ENCODE data around the gene MRPS35.

MRPS35 gene

DNA sequence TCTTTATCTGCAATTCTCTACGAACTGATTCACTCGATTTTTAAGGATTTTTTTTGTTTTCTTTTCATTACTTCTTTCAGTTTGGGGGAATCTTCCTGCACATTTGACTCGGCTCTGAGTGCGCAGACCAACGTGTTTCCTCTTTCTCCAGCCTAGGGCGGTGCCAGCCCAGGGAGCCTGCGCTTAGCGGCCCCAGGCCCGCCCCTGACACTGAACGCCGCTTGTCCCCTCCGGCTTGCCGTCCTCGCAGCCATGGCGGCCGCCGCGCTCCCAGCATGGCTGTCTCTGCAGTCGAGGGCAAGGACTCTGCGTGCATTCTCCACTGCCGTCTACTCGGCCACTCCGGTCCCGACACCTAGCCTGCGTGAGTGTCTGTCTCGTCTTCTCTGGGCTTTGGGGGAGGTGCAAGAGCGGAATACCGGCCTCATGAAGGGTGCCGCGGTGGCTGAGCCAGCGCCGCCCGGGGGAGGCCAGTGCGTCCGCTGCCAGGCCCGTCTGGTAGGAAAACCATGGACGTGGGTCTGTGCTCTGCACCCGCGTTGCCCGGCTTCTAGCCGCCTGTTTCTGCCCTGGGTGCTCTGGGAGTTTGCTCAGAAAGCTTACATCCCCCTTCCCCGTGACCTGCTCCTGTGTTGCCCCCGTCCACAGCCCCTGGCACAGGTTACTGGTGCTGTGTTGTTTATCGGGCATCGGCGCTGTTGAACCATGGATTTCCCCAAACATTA is at the start of gene MRPS35:
Gene MRPS35, plus strand, starts transcription at position 241 of the 725 bp plus-strand sequence. Its CDS starts 12 bp downstream, at position 253.
- Mint-ChIP-seq H3K27me3 (no peaks in the 10 kb centered on the region), H3K4me1 (ENCODE audit: low read depth) (peaks cover 26% of the 10 kb centered on the region), H3K9me3 (no peaks in the 10 kb centered on the region), H3K4me3 (peak within 1 kb of the TSS; percentile 98), H3K36me3 (ENCODE audit: low read depth) (peaks cover 26% of the 10 kb centered on the region), H3K27ac (peak within 1 kb of the TSS; percentile 99)
- intact Hi-C loops (cut with micrococcal nuclease): no loop called here

GRCh38 chr12:27665704-27666103 is 44.9 kb upstream of the MRPS35 start:
- H3K27me3 Mint-ChIP-seq: no peaks in the 10 kb centered on the region
- peaks cover 13% of the 10 kb centered on the region for H3K4me1 Mint-ChIP-seq (ENCODE audit: low read depth)
- no peak overlapping the region for H3K27ac Mint-ChIP-seq
- intact Hi-C loops (cut with micrococcal nuclease): no loop called here
- no peak overlapping the region for H3K4me3 Mint-ChIP-seq
- no peaks in the 10 kb centered on the region for H3K9me3 Mint-ChIP-seq
- H3K36me3 Mint-ChIP-seq (ENCODE audit: low read depth): peaks cover 84% of the 10 kb centered on the region

- no peaks in the 10 kb centered on the region for H3K27me3 Mint-ChIP-seq
- H3K36me3 Mint-ChIP-seq (ENCODE audit: low read depth): peaks cover 81% of the 10 kb centered on the region
- H3K4me1 Mint-ChIP-seq (ENCODE audit: low read depth): peaks cover 13% of the 10 kb centered on the region
- no peaks in the 10 kb centered on the region for H3K9me3 Mint-ChIP-seq
- H3K4me3 Mint-ChIP-seq: no peak overlapping the region
- no peak overlapping the region for H3K27ac Mint-ChIP-seq
- intact Hi-C loops (cut with micrococcal nuclease): no loop called here
Measured at GRCh38 chr12:27666510-27666909, 44.1 kb upstream of the MRPS35 start.

GRCh38 chr12:27667540-27667939 is 43.1 kb upstream of the MRPS35 start:
- Mint-ChIP-seq H3K27me3 (no peaks in the 10 kb centered on the region), H3K36me3 (ENCODE audit: low read depth) (peaks cover 81% of the 10 kb centered on the region), H3K4me3 (no peak overlapping the region), H3K27ac (no peak overlapping the region), H3K4me1 (ENCODE audit: low read depth) (peaks cover 13% of the 10 kb centered on the region), H3K9me3 (no peaks in the 10 kb centered on the region)
- intact Hi-C loops (cut with micrococcal nuclease): no loop called here

DNA sequence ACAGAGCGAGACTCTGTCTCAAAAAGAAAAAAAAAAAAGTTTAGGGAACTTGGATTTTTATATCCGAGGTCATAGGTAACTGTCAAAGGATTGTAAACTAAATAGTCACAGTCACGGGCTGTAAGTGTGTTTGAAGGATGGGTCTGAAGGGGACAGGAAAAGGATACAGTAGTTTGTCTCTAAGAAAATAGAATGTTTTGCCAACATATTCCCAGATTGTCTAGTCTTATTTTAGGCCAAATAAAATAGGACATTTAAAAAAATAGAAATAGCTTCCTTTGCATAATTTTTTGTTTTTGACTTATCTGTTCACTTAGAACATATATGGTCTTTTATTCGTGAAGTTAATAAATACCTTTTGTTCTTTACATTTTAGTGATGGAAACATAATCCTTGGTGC is 38.6 kb upstream of the MRPS35 start:
- Mint-ChIP-seq H3K9me3 (no peaks in the 10 kb centered on the region), H3K27me3 (no peaks in the 10 kb centered on the region), H3K27ac (no peak overlapping the region), H3K4me3 (no peak overlapping the region), H3K36me3 (ENCODE audit: low read depth) (peaks cover 66% of the 10 kb centered on the region), H3K4me1 (ENCODE audit: low read depth) (peaks cover 13% of the 10 kb centered on the region)
- intact Hi-C loops (cut with micrococcal nuclease): no loop called here

DNA sequence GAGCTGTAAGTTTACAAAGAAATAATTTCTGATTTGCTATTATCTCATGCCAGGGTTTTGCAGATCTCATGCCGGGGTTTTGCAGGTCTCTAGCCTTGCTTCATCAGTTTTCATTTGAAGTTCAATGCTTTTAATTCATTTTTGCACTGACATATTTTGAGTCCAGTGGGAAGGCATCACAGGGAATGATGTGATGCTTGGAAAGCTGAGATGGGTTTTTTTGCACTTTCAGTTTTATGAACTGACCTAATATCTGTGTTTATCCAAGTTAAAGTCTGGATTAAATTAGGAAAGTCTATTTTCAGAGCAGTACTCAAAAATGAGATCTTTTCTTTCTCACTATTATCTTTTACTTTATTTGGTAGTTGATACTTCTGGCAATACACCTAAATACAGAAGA is 38.0 kb upstream of the MRPS35 start:
- Mint-ChIP-seq H3K27ac (no peak overlapping the region), H3K27me3 (no peaks in the 10 kb centered on the region), H3K4me3 (no peak overlapping the region), H3K36me3 (ENCODE audit: low read depth) (peaks cover 66% of the 10 kb centered on the region), H3K4me1 (ENCODE audit: low read depth) (peaks cover 13% of the 10 kb centered on the region), H3K9me3 (no peaks in the 10 kb centered on the region)
- intact Hi-C loops (cut with micrococcal nuclease): no loop called here

GRCh38 chr12:27673101-27673718 is 37.4 kb upstream of the MRPS35 start:
- Mint-ChIP-seq H3K9me3 (no peaks in the 10 kb centered on the region), H3K36me3 (ENCODE audit: low read depth) (peaks cover 64% of the 10 kb centered on the region), H3K4me1 (ENCODE audit: low read depth) (peaks cover 8% of the 10 kb centered on the region), H3K27ac (no peak overlapping the region), H3K4me3 (no peak overlapping the region), H3K27me3 (no peaks in the 10 kb centered on the region)
- intact Hi-C loops (cut with micrococcal nuclease): no loop called here

DNA sequence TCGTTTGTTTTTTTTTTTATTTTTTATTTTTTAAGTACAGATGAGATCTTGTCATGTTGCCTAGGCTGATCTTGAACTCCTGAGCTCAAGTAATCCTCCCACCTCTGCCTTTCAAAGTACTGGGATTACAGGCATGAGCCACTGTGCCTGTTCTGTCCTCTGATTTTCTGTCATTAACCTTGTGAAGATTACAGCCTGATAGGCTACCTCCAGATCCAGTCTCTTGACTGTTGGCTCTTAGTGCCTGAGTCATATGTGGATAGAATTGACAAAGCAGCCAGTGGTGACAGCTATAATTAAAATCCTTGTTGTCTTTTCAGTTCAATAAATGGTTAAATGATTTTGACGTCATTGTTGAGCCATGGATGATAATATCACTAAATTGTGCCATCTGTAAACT is 35.6 kb upstream of the MRPS35 start:
- H3K9me3 Mint-ChIP-seq: no peaks in the 10 kb centered on the region
- no peak overlapping the region for H3K27ac Mint-ChIP-seq
- intact Hi-C loops (cut with micrococcal nuclease): no loop called here
- no peaks in the 10 kb centered on the region for H3K4me1 Mint-ChIP-seq (ENCODE audit: low read depth)
- H3K36me3 Mint-ChIP-seq (ENCODE audit: low read depth): peaks cover 64% of the 10 kb centered on the region
- H3K4me3 Mint-ChIP-seq: no peak overlapping the region
- H3K27me3 Mint-ChIP-seq: no peaks in the 10 kb centered on the region

DNA sequence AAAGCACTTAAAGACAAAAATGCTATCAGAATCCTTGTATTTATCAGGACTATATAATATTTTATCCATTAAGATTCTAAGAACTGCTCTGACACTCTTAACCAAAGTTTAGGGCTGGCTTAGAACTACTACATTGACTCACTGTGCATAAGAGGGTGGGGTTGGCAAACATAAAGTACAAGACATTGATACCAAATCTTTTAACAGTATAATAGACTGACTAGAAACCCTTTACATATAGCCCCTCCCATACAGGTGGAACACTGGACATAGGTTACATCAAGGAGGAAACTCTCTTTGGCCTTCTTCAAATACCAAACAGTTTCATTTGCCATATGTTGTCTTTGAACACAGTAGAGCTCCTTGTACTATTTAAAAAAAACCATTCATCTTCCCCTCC is 30.0 kb upstream of the MRPS35 start:
- H3K27ac Mint-ChIP-seq: no peak overlapping the region
- no peaks in the 10 kb centered on the region for H3K9me3 Mint-ChIP-seq
- intact Hi-C loops (cut with micrococcal nuclease): no loop called here
- no peaks in the 10 kb centered on the region for H3K27me3 Mint-ChIP-seq
- peaks cover 54% of the 10 kb centered on the region for H3K36me3 Mint-ChIP-seq (ENCODE audit: low read depth)
- H3K4me1 Mint-ChIP-seq (ENCODE audit: low read depth): no peaks in the 10 kb centered on the region
- no peak overlapping the region for H3K4me3 Mint-ChIP-seq

- Mint-ChIP-seq H3K9me3 (no peaks in the 10 kb centered on the region), H3K4me3 (no peak overlapping the region), H3K4me1 (ENCODE audit: low read depth) (no peaks in the 10 kb centered on the region), H3K36me3 (ENCODE audit: low read depth) (peaks cover 51% of the 10 kb centered on the region), H3K27me3 (no peaks in the 10 kb centered on the region), H3K27ac (no peak overlapping the region)
- intact Hi-C loops (cut with micrococcal nuclease): no loop called here
Measured at GRCh38 chr12:27682534-27682933, 28.1 kb upstream of the MRPS35 start.

DNA sequence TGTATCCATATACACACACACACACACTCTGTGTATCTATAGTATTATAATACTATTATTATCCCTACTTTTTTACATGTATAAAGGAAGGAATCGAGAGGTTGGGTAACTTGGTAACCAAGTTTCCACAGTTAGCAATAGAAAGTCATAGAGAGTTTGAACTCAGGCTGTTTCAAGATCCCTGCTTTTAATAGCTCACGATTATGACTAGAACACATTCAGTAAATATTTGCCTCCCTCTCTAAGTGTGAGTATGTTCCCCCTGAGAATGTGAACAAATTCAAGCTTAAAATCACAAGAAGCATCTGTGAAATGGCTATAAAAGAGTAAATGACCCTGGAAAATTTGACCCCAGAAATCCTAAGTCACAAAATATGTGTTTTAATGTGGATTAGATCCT is 25.4 kb upstream of the MRPS35 start:
- H3K4me3 Mint-ChIP-seq: no peak overlapping the region
- H3K27ac Mint-ChIP-seq: no peak overlapping the region
- no peaks in the 10 kb centered on the region for H3K4me1 Mint-ChIP-seq (ENCODE audit: low read depth)
- no peaks in the 10 kb centered on the region for H3K27me3 Mint-ChIP-seq
- intact Hi-C loops (cut with micrococcal nuclease): no loop called here
- no peaks in the 10 kb centered on the region for H3K9me3 Mint-ChIP-seq
- peaks cover 53% of the 10 kb centered on the region for H3K36me3 Mint-ChIP-seq (ENCODE audit: low read depth)

DNA sequence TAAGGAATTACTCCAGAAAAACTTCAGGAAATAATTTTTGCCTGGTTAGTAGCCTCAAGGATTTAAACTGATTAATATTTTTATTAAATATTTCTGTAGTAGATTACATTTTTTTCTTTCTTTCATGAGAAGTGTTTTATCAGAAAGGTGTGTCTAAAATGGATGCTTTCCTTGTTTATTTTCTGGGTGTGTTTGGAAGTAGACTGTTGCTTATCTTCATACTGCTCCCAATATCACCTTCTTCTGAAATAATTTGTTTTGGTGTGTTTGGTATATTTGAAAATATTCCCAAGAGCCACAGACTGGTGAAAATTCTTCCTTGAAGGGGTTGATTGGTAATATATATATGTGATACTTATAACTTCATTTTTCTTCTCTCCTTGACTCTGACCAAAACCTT is 24.5 kb upstream of the MRPS35 start:
- H3K4me3 Mint-ChIP-seq: no peak overlapping the region
- no peaks in the 10 kb centered on the region for H3K4me1 Mint-ChIP-seq (ENCODE audit: low read depth)
- peaks cover 61% of the 10 kb centered on the region for H3K36me3 Mint-ChIP-seq (ENCODE audit: low read depth)
- intact Hi-C loops (cut with micrococcal nuclease): no loop called here
- H3K27me3 Mint-ChIP-seq: no peaks in the 10 kb centered on the region
- no peaks in the 10 kb centered on the region for H3K9me3 Mint-ChIP-seq
- H3K27ac Mint-ChIP-seq: no peak overlapping the region

DNA sequence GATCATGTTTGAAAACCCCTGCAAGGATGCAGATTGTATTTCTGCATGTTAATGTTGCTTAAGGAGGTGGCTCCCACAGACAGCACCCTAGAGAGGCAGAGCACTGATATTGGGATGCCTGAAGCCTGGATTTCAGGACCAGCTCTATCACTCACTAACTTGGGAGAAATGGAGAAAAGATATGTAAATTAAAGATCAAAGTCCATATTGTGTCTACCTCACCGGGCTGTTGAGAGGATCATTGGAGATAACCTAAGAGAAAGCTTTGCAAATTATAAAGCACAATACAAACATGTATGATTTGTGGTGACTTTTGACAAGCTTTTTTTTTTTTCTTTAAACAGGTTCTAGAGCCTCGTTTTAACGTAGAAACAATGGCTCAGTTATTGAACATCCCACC is 22.0 kb upstream of the MRPS35 start:
- no peaks in the 10 kb centered on the region for H3K9me3 Mint-ChIP-seq
- no peak overlapping the region for H3K4me3 Mint-ChIP-seq
- H3K36me3 Mint-ChIP-seq (ENCODE audit: low read depth): peaks cover 66% of the 10 kb centered on the region
- intact Hi-C loops (cut with micrococcal nuclease): no loop called here
- H3K27me3 Mint-ChIP-seq: no peaks in the 10 kb centered on the region
- no peaks in the 10 kb centered on the region for H3K4me1 Mint-ChIP-seq (ENCODE audit: low read depth)
- no peak overlapping the region for H3K27ac Mint-ChIP-seq

DNA sequence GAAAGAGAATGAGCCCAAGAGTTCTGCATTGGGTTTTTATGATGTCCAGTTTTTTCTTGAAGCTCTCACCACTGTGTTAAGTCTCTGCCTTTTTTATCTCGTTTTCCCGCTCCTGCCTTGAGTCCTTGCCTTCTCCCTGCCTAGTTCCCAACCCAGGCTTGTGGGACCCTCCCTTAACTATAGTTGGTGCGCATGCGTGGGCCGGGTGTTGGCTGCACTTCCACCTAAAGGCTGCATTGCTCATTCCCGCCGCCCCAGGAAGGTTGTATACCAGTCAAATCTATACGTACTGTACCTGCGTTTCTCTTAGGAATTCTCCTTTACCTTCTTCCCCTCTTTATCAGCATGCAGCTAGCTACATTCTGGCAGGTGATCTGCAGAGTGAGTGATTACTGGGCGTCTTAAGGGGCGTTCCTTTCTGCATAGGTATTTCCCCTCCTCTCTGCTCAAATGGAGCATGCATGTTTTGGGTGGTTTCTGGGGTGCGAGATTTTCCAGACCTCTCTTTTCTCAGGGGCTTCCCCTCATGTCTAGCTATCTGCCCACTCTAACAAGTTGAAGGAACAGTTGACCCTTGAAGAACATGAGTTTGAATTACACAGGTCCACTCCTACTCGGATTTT is 21.0 kb upstream of the MRPS35 start:
- Mint-ChIP-seq H3K27me3 (no peaks in the 10 kb centered on the region), H3K9me3 (no peaks in the 10 kb centered on the region), H3K4me3 (no peak overlapping the region), H3K36me3 (ENCODE audit: low read depth) (peaks cover 66% of the 10 kb centered on the region), H3K27ac (no peak overlapping the region), H3K4me1 (ENCODE audit: low read depth) (no peaks in the 10 kb centered on the region)
- intact Hi-C loops (cut with micrococcal nuclease): no loop called here

Data from dendritic cell treated with granulocyte-macrophage colony-stimulating factor and Interleukin-4, amounts not matched to agents 40 ng/mL and 50 ng/mL, for 4 days (primary cell).